Stimulated activated CD4-positive, alpha-beta T cell treated with anti-CD3 and anti-CD28 coated beads, Interleukin-1b, Interleukin-23, amount 100 ng/mL, for 4 hours (primary cell): ENCODE measurements around the gene CNGA2.
"Not testable (repeated sequence)": the region's sequence is repeated elsewhere in the genome, so short reads cannot be mapped to it uniquely, and the experiment has no call there.

ENCODE experiments used
- DNase-seq, 2 donors: peaks; one replicate each; pipeline ENCODE4 v3.0.0-alpha.2; 2020; ENCODE audit warnings: low read depth in 2 of 2

CNGA2 gene

GRCh38 chrX:151734446-151734845 is at the start of gene CNGA2:
CNGA2 (plus strand) TSS chrX:151734746; CDS start chrX:151738484, 3,738 bp downstream.
- no peak for DNase-seq

- DNase-seq = no peak
These were observed 46.9 kb upstream of the CNGA2 start for GRCh38 chrX:151687635-151688034.

DNA sequence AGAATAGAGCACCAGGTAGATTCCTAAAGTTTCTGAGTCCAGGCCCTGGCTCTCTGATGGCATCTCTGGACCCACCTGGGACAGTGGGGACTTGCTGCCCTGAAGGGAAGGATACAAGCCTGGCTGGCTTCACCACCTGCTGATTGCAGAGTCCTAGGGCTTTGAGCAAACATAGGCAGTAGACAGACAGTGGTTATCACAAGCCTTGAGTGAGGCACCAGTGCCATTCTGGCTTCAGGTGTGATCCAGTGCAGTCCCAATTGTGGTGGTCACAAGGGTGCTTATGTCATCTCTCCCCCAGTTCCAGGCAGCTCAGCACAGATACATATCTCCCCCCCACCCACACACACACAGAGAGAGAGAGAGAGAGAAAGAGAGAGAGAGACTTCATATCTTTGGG is 45.9 kb upstream of the CNGA2 start:
- no peak for DNase-seq

GRCh38 chrX:151692825-151693224 is 41.7 kb upstream of the CNGA2 start:
- DNase-seq = no peak

- no peak for DNase-seq
These were observed 40.4 kb upstream of the CNGA2 start for GRCh38 chrX:151694121-151694520.

- DNase-seq = no peak
These were observed 39.6 kb upstream of the CNGA2 start, which contains the start of gene PRRG3 for GRCh38 chrX:151694661-151695582. PRRG3 (plus strand) TSS chrX:151695458; CDS start chrX:151698815, 3,357 bp downstream.

DNA sequence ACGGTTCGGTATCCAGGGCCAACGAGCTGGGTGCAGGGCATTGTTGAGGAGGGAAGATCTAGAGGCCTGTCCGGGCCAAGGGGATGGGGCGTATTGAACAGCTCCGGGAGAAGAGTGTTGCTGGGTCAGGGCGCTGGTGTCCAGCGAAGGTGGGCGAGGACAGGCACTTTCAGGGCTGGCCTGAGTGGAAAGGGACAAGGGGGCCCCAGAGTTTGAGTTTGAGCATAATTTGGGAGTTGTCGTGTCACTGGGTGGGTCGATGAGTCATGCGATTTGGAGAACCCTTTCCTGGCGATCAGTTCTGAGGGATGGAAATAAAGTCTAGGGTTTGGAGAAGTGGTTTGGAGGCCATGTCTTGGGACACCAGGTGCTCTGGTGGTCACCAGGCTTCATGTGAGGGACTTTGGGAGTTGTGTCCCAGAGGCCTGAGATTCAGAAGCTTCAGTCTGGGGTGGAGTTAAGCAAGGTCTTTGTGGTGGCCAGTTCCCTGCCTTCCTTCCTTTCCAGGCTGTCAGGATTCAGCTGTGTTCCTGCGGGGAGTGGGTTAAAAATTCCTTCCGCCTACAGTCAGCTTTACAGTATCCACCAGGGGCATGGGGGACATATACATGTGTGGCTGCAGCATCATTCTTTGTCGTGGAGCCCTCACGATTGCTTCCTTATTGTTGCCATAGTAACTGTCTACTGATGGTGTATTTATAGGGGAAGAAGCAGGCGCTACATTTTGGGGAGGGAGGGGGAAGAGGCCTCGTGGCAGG is 38.8 kb upstream of the CNGA2 start:
- DNase-seq = no peak

DNA sequence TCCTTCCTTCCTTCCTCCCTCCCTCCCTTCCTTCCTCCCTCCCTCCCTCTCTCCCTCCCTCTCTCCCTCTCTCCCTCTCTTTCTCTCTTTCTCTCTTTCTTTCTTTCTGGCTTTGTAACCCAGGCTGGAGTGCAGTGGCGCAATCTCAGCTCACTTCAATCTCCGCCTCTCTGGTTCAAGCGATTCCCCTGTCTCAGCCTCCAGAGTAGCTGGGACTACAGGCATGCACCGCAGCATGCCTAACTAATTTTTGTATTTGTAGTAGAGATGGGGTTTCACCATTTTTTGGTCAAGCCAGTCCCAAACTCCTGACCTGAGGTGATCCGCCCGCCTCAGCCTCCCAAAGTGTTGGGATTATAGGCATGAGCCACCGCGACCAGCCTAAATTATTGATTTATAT is 37.5 kb upstream of the CNGA2 start:
- not testable (repeated sequence) for DNase-seq

- no peak for DNase-seq
These were observed 37.0 kb upstream of the CNGA2 start for GRCh38 chrX:151697522-151697921.

DNA sequence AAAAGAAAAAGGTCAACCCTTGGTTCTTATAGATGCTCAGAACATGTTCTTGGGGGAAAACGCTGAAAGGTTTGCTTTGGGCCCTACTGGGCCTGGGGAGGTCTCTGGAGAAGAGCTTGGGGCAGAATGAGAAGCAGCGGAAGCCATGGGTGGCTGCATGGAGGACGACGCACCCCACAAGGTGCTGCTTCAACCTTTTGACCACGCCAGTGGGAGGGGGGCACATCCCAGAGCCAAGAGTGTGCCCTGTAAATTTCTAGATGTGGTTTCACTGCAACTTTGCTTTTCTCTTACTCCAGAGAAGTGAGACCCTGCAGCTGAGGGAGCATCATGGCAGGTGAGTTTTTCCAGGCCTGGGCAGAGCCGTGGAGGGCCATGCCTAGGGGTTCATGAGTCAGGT is 36.1 kb upstream of the CNGA2 start:
- no peak for DNase-seq

- no peak for DNase-seq
These were observed 34.8 kb upstream of the CNGA2 start for GRCh38 chrX:151699746-151700145.

- DNase-seq = no peak
These were observed 34.0 kb upstream of the CNGA2 start for GRCh38 chrX:151700581-151700980.

DNA sequence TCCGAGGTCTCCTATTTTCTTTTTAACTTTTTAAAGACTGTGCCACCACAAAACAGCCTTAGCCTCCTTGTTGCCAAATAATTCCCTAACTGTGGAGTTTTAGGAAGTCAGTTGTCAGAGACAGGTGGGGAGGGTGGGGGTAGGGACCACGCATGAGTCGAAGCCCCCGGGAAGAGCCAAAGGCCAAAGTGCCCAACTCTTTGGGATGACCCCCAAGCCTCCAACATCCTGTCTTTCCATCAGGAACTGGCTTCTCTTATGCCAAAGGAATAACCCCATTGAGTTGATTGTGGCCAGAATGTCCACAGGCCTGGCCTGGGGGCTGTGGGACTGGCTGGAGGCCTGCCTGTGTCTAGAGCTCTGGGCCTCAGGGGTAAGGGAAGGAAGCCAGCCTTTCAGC is 33.5 kb upstream of the CNGA2 start:
- no peak for DNase-seq

- DNase-seq = no peak
These were observed 33.0 kb upstream of the CNGA2 start for GRCh38 chrX:151701531-151701930.

- DNase-seq = no peak
These were observed 32.4 kb upstream of the CNGA2 start for GRCh38 chrX:151702026-151702714.

DNA sequence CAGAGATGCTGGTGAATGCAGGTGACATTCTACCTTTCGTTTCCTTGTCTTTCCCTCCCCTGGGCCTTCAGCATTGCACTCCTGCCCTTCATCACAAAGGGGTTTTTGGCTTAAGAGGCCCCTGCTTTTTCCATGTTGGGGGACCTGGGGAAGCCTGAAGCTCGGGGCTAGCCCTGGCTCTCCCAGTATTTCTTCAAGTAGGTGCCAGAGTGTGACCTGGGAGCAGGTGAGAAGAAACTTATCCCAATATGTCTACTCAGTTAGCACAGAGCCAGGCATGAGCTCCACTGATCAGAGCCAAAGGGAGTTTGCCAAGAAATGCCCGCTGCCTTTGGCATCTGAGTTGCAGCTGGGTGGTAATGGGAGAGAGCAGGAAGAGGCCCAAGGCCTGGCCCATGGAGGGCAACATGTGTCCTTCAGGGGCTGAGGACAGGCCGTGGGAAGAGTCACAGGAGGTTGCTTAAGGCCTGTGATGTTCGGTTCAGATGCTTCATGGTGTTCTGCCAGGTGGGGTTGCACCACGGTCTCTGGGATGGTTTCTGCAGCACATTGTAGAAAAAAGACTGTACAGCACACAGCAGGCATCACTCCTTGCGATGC is 31.7 kb upstream of the CNGA2 start:
- no peak for DNase-seq

- no peak for DNase-seq
These were observed 31.1 kb upstream of the CNGA2 start for GRCh38 chrX:151703487-151703886.

GRCh38 chrX:151704041-151704663 is 30.4 kb upstream of the CNGA2 start:
- no peak for DNase-seq

- DNase-seq = no peak
These were observed 25.7 kb upstream of the CNGA2 start for GRCh38 chrX:151708821-151709220.

DNA sequence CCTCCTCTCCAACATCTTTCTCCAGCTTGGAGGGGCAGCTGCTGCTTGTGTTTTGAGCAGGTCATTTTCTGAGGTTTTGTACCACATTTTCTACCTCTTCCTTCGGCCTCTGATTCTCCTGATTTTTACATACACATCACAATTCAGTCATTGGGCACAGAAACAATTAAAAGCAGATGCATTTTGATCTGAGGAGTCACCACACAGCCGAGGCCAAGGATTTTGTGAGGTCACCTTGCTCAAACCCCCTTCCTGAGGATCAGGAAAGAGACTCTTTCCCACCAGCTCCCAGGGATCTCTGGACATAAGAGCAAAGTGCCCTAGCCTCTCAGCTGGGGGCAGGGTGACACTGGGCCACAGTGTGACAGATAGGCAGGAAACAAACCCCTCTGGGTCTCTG is 24.1 kb upstream of the CNGA2 start:
- no peak for DNase-seq

DNA sequence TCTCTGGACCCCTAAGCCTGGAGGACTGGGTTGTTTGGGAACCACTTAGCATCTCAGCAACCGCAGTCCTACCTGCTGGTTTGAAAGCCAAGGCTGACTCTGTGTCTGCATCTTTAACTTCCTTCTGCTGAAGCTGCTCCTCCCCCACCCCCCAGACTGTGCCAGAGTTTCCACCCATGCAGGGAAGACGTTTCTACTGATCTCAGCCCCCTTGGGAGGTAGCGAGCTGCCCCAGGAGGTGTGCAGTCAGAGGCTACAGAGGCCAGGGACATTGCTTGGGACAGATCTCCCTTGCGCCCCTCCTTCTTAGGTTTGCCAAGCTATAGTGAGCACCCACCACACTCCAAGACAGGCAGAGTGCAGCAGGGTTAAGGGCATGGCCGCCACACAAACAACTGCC is 23.4 kb upstream of the CNGA2 start:
- no peak for DNase-seq
